ENCODE results near the gene SUCO. TPM values are rescaled to one million over a fixed set of nuclear protein-coding genes. Genes with fewer than 3 reads are reported as not detected.
A peak's percentile ranks its signal among the peaks of the same experiment; 100 is the strongest.

Gene SUCO
- total and polyA plus RNA-seq, 2 of the 13 experiments (the other 11 are each of a cell fraction or from before 2014, with no cell fraction given) = 12.6 to 25.5 TPM

- Histone ChIP-seq H3K4me1 (ENCODE audit: insufficient read depth, low read length) (peaks cover 49% of the 10 kb centered on the region), H2AFZ (ENCODE audit: low read length) (no peak overlapping the region), H3K9me3 (ENCODE audit: low read length) (no peaks in the 10 kb centered on the region), H3K79me2 (ENCODE audit: insufficient read depth, low read length) (peaks cover 96% of the 10 kb centered on the region), H3K27ac (ENCODE audit: extremely low read length, insufficient read depth, low read length) (no peak overlapping the region), H3K4me2 (ENCODE audit: low read depth, low read length) (no peak overlapping the region), H3K9ac (ENCODE audit: insufficient read depth, low read depth, low read length) (no peak overlapping the region), H3K27me3 (ENCODE audit: control insufficient read depth in 1 of 2, insufficient read depth in 2 of 2, low read length in 2 of 2) (no peaks in the 10 kb centered on the region; a peak in 1 of 5 replicates), H4K20me1 (ENCODE audit: insufficient read depth, low read length) (peaks cover 11% of the 10 kb centered on the region), H3K36me3 (replicated peaks in 1 of 2; ENCODE audit: control insufficient read depth in 1 of 2, insufficient read depth in 2 of 2, low read length in 2 of 2) (no peaks in the 10 kb centered on the region; a peak in 1 of 5 replicates), H3K4me3 (replicated peaks in 1 of 3; ENCODE audit: insufficient read depth in 1 of 3, low read depth in 2 of 3, low read length in 3 of 3) (no peak overlapping the region)
- FAIRE-seq (peak; percentile 30), ATAC-seq (no peak), DNase-seq (ENCODE audit: low spot score) (no peak)
- intact Hi-C loops (cut with micrococcal nuclease; ENCODE audit: unreplicated experiment) (no loop called here), in situ Hi-C loops (cut with HindIII; ENCODE audit: extremely low pct_ligation_motif_present, low pct_unique_long_range_greater_than_20kb) (no loop called here)
- TF ChIP-seq, protein P1, sequence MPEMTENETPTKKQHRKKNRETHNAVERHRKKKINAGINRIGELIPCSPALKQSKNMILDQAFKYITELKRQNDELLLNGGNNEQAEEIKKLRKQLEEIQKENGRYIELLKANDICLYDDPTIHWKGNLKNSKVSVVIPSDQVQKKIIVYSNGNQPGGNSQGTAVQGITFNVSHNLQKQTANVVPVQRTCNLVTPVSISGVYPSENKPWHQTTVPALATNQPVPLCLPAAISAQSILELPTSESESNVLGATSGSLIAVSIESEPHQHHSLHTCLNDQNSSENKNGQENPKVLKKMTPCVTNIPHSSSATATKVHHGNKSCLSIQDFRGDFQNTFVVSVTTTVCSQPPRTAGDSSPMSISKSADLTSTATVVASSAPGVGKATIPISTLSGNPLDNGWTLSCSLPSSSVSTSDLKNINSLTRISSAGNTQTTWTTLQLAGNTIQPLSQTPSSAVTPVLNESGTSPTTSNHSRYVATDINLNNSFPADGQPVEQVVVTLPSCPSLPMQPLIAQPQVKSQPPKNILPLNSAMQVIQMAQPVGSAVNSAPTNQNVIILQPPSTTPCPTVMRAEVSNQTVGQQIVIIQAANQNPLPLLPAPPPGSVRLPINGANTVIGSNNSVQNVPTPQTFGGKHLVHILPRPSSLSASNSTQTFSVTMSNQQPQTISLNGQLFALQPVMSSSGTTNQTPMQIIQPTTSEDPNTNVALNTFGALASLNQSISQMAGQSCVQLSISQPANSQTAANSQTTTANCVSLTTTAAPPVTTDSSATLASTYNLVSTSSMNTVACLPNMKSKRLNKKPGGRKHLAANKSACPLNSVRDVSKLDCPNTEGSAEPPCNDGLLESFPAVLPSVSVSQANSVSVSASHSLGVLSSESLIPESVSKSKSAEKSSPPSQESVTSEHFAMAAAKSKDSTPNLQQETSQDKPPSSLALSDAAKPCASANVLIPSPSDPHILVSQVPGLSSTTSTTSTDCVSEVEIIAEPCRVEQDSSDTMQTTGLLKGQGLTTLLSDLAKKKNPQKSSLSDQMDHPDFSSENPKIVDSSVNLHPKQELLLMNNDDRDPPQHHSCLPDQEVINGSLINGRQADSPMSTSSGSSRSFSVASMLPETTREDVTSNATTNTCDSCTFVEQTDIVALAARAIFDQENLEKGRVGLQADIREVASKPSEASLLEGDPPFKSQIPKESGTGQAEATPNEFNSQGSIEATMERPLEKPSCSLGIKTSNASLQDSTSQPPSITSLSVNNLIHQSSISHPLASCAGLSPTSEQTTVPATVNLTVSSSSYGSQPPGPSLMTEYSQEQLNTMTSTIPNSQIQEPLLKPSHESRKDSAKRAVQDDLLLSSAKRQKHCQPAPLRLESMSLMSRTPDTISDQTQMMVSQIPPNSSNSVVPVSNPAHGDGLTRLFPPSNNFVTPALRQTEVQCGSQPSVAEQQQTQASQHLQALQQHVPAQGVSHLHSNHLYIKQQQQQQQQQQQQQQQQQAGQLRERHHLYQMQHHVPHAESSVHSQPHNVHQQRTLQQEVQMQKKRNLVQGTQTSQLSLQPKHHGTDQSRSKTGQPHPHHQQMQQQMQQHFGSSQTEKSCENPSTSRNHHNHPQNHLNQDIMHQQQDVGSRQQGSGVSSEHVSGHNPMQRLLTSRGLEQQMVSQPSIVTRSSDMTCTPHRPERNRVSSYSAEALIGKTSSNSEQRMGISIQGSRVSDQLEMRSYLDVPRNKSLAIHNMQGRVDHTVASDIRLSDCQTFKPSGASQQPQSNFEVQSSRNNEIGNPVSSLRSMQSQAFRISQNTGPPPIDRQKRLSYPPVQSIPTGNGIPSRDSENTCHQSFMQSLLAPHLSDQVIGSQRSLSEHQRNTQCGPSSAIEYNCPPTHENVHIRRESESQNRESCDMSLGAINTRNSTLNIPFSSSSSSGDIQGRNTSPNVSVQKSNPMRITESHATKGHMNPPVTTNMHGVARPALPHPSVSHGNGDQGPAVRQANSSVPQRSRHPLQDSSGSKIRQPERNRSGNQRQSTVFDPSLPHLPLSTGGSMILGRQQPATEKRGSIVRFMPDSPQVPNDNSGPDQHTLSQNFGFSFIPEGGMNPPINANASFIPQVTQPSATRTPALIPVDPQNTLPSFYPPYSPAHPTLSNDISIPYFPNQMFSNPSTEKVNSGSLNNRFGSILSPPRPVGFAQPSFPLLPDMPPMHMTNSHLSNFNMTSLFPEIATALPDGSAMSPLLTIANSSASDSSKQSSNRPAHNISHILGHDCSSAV (CRISPR knock-in tag; IDR thresholded peaks at IDR 0.05; ENCODE audit: borderline replicate concordance) = no peak
- TF ChIP-seq TFDP1 (CRISPR knock-in tag; IDR thresholded peaks at IDR 0.05; ENCODE audit: borderline replicate concordance) = no peak
- no peak for TF ChIP-seq ZNF160 (CRISPR knock-in tag; IDR thresholded peaks at IDR 0.05)
- no peak for TF ChIP-seq HNRNPL (IDR thresholded peaks at IDR 0.05; ENCODE audit: low read depth, low read length)
- no peak for TF ChIP-seq HOXA5 (CRISPR knock-in tag; IDR thresholded peaks at IDR 0.05)
- TF ChIP-seq PHF20 (CRISPR knock-in tag; IDR thresholded peaks at IDR 0.05) = no peak
- TF ChIP-seq ELF1 (CRISPR knock-in tag; IDR thresholded peaks at IDR 0.05) = no peak
- no peak for TF ChIP-seq ZNF24 (IDR thresholded peaks at IDR 0.05)
- TF ChIP-seq, protein P2, sequence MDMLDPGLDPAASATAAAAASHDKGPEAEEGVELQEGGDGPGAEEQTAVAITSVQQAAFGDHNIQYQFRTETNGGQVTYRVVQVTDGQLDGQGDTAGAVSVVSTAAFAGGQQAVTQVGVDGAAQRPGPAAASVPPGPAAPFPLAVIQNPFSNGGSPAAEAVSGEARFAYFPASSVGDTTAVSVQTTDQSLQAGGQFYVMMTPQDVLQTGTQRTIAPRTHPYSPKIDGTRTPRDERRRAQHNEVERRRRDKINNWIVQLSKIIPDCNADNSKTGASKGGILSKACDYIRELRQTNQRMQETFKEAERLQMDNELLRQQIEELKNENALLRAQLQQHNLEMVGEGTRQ (IDR thresholded peaks at IDR 0.05; ENCODE audit: low read depth, low read length) = no peak
- TF ChIP-seq, protein P2 (CRISPR knock-in tag; IDR thresholded peaks at IDR 0.05; ENCODE audit: borderline replicate concordance) = no peak
- BruUV-seq (replicated peaks) = no TSS peak
- 98% methylated on average over 5 of the region's 5 CpGs for WGBS (ENCODE audit: low lambda C conversion rate)
- ChIA-PET POLR2A (no interaction called here), CTCF (ENCODE audit: low intra/inter-chr PET ratio, low total read pairs) (no interaction called here)
Measured at GRCh38 chr1:172537827-172538391, 5.0 kb downstream of the SUCO start.

All from HepG2 (cell line).